HCT116 (cell line): ENCODE data around the gene GCNT4. TPM values are rescaled to one million over a fixed set of nuclear protein-coding genes. Genes with fewer than 3 reads are reported as not detected.

Experiments used
- ATAC-seq: fragments of 200-7000 bp; cut with Tn5 transposase; 2 replicates; pipeline ENCODE4 v1.9.1; 2020; ENCODE audit warnings: mild to moderate bottlenecking, moderate library complexity
- BruUV-seq: library from RNA; stranded (reverse); fragments of 400-500 nt; replicated peaks from 2 replicates; lab custom pipeline; 2021; lab: Mats Ljungman, UMichigan
- CTCF ChIA-PET: fragments of 300-600 bp; sonication (Branson Sonifier 250); formaldehyde crosslinking; loops from one replicate; lab custom pipeline; 2021; ENCODE audit warnings: antibody characterized with exemption; lab: Charles Lee
- POLR2A ChIA-PET: fragments of 300-600, 350-600 bp; sonication (Branson Sonifier 250); formaldehyde crosslinking; loops from one replicate; lab custom pipeline; 2021; ENCODE audit warnings: antibody characterized with exemption; lab: Charles Lee
- RAD21 ChIA-PET, 2 experiments: fragments of 300-600 bp; sonication (Branson Sonifier 250); formaldehyde crosslinking; loops; one replicate each; lab custom pipeline; 2023; ENCODE audit warnings: low total read pairs in 2 of 2; ENCODE audit not compliant: uncharacterized antibody in 2 of 2, unreplicated experiment in 2 of 2, low non-redundant PET in 1 of 2; lab: Charles Lee
- DNase-seq: peaks from one replicate; pipeline ENCODE4 v3.0.0-alpha.2; 2010; ENCODE audit warnings: low read depth, low spot score
- H2AFZ ChIP-seq: fragments of 200-600 bp; shearing (Covaris generic), sonication (generic); 2 replicates; pipeline ENCODE4 v1.6.1; 2017; ENCODE audit warnings: low read depth, mixed run types, mixed read lengths, antibody characterized with exemption, low read length; ENCODE audit not compliant: poor library complexity, severe bottlenecking
- H3K27ac ChIP-seq: 2 replicates; pipeline ENCODE4 v1.5.1; 2012; ENCODE audit warnings: low read depth, low read length
- H3K27me3 ChIP-seq: fragments of 200-600 bp; sonication (generic); 2 replicates; pipeline ENCODE4 v1.6.1; 2016; ENCODE audit warnings: mixed run types, low read length, mixed read lengths; ENCODE audit not compliant: insufficient read depth
- H3K36me3 ChIP-seq, 2 experiments: fragments of 200-500 bp in 1 of 2; fragments of 200-600 bp in 1 of 2; sonication (Bioruptor generic) in 1 of 2; sonication (generic) in 1 of 2; 2 replicates each; pipeline versions ENCODE4 v1.5.1 to v1.6.1; 2014 to 2016; ENCODE audit warnings: low read length in 2 of 2, inconsistent platforms in 1 of 2, mixed read lengths in 1 of 2, mixed run types in 1 of 2; ENCODE audit not compliant: insufficient read depth in 2 of 2, control insufficient read depth in 1 of 2
- H3K4me1 ChIP-seq, 2 experiments: fragments of 200-600 bp in 1 of 2; sonication (generic) in 1 of 2; 2 replicates each; pipeline versions ENCODE4 v1.5.1 to v1.6.1; 2012 to 2017; ENCODE audit warnings: low read length in 2 of 2, inconsistent platforms in 1 of 2, mild to moderate bottlenecking in 1 of 2, mixed read lengths in 1 of 2, mixed run types in 1 of 2, moderate library complexity in 1 of 2; ENCODE audit not compliant: insufficient read depth in 2 of 2, control insufficient read depth in 1 of 2
- H3K4me2 ChIP-seq: fragments of 200-600 bp; sonication (generic); 2 replicates; pipeline ENCODE4 v1.6.1; 2017; ENCODE audit warnings: mixed run types, low read length, mixed read lengths
- H3K4me3 ChIP-seq, 2 experiments: fragments of 200-600 bp in 1 of 2; sonication (generic) in 1 of 2; replicated peaks in 1 of 2; 2 replicates each; pipeline ENCODE4 v1.5.1; 2011 to 2016; ENCODE audit warnings: low read length in 2 of 2, control low read depth in 1 of 2, low read depth in 1 of 2, mild to moderate bottlenecking in 1 of 2, mixed read lengths in 1 of 2, mixed run types in 1 of 2
- H3K79me2 ChIP-seq: fragments of 200-600 bp; sonication (generic); 2 replicates; pipeline ENCODE4 v1.6.1; 2017; ENCODE audit warnings: mild to moderate bottlenecking, mixed run types, low read length, moderate library complexity, mixed read lengths; ENCODE audit not compliant: insufficient read depth
- H3K9ac ChIP-seq: fragments of 200-600 bp; sonication (generic); 2 replicates; pipeline ENCODE4 v1.6.1; 2016; ENCODE audit warnings: low read length, mixed read lengths
- H3K9me2 ChIP-seq: fragments of 200-600 bp; sonication (generic), shearing (Covaris generic); 2 replicates; pipeline ENCODE4 v1.6.1; 2017; ENCODE audit warnings: mixed run types, mild to moderate bottlenecking, moderate library complexity; ENCODE audit not compliant: insufficient read depth
- H3K9me3 ChIP-seq, 2 experiments: fragments of 200-500 bp in 1 of 2; fragments of 200-600 bp in 1 of 2; sonication (Bioruptor generic) in 1 of 2; sonication (generic) in 1 of 2; 2 replicates each; pipeline ENCODE4 v1.6.1; 2014 to 2017; ENCODE audit warnings: low read length in 2 of 2, mixed read lengths in 2 of 2, inconsistent platforms in 1 of 2, low read depth in 1 of 2, mild to moderate bottlenecking in 1 of 2, mixed run types in 1 of 2, moderate library complexity in 1 of 2; ENCODE audit not compliant: control insufficient read depth in 1 of 2, insufficient read depth in 1 of 2
- H4K20me1 ChIP-seq: fragments of 200-600 bp; sonication (generic), shearing (Covaris generic); 2 replicates; pipeline ENCODE4 v1.6.1; 2017; ENCODE audit warnings: mixed run types, mild to moderate bottlenecking, moderate library complexity; ENCODE audit not compliant: insufficient read depth
- CBX3 ChIP-seq: IDR thresholded peaks from 2 replicates; pipeline ENCODE4 v1.6.1; 2012; ENCODE audit warnings: low read depth
- CEBPB ChIP-seq: IDR thresholded peaks from 2 replicates; pipeline ENCODE4 v1.6.1; 2012; ENCODE audit warnings: low read depth
- EGR1 ChIP-seq: IDR thresholded peaks from 2 replicates; pipeline ENCODE4 v1.6.1; 2012; ENCODE audit warnings: low read depth
- EZH2phosphoT487 ChIP-seq: fragments of 200-600 bp; IDR thresholded peaks from 2 replicates; pipeline ENCODE4 v1.6.1; 2018; ENCODE audit warnings: antibody characterized with exemption, borderline replicate concordance
- MAX ChIP-seq: IDR thresholded peaks from 2 replicates; pipeline ENCODE4 v1.6.1; 2012
- POLR2A ChIP-seq: IDR thresholded peaks from 2 replicates; pipeline ENCODE4 v1.7.0; 2011; ENCODE audit warnings: borderline replicate concordance; ENCODE audit not compliant: insufficient read depth, insufficient read length; ENCODE audit errors: extremely low read depth
- REST ChIP-seq: IDR thresholded peaks from 2 replicates; pipeline ENCODE4 v1.6.1; 2012; ENCODE audit warnings: low read depth
- SIN3A ChIP-seq: IDR thresholded peaks from 2 replicates; pipeline ENCODE4 v1.6.1; 2012; ENCODE audit warnings: low read depth
- SP1 ChIP-seq: IDR thresholded peaks from 2 replicates; pipeline ENCODE4 v1.6.1; 2012; ENCODE audit warnings: low read depth
- SRF ChIP-seq: IDR thresholded peaks from 2 replicates; pipeline ENCODE4 v1.6.1; 2012; ENCODE audit warnings: low read depth
- ZFX ChIP-seq: fragments of 450-650 bp; IDR thresholded peaks from 2 replicates; pipeline ENCODE4 v1.6.1; 2017
- ZNF274 ChIP-seq: fragments of 200-500 bp; sonication (Bioruptor generic); IDR thresholded peaks from 2 replicates; pipeline ENCODE4 v1.6.1; 2014; ENCODE audit warnings: mild to moderate bottlenecking, low read depth, low read length, inconsistent platforms
- intact Hi-C: fragments of 100-400 bp; cut with micrococcal nuclease; formaldehyde crosslinking; loops from 2 replicates; pipeline ENCODE4 v1.10.0; 2022
- total RNA-seq: library from RNA; stranded (reverse); gene quantifications from one replicate; pipeline ENCODE4 v1.2.1, GENCODE V29; 2021; ENCODE audit not compliant: unreplicated experiment
- TF ChIP-seq, protein P1 (sequence below), 3 experiments: fragments of 200-600 bp in 1 of 3; sonication (generic) in 1 of 3; IDR thresholded peaks in 2 of 3; conservative IDR thresholded peaks in 1 of 3; 2 replicates each; pipeline ENCODE4 v1.5.1; 2012 to 2017; ENCODE audit warnings: low read depth in 2 of 3, low read length in 2 of 3, antibody characterized with exemption in 1 of 3, borderline replicate concordance in 1 of 3, control low read depth in 1 of 3, mild to moderate bottlenecking in 1 of 3, mixed read lengths in 1 of 3, mixed run types in 1 of 3, moderate library complexity in 1 of 3; ENCODE audit not compliant: insufficient read depth in 1 of 3

GCNT4 gene
- total RNA-seq, 1 experiment from 2014 or later, result 0.07 TPM

DNA sequence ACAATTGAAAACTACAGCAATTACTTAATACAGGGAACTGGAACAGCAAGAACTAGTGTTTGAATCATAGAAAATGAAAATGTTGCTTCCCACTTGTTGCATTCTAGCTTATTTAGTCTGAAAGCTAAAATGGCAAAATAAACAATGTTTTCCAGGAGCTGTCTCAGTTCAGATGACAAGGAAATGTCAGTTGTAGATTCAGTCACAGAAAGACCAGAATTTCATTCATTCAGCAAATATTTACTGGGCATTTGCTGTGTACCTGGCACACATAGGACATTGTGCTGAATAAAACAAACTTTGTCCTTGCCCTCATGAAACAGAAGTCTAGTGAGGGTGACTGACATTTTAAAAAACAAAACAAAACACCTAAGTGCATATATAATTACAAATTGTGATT, 41.5 kb downstream of the GCNT4 start:
- Histone ChIP-seq H4K20me1 (no peaks in the 10 kb centered on the region), H3K9me3 (peaks cover 0 to 11% of the 10 kb centered on the region in 2 experiments; a peak in 1 of 4 replicates), H3K4me1 (no peaks in the 10 kb centered on the region), H3K4me3 (no peak overlapping the region), H2AFZ (no peak overlapping the region), H3K27ac (no peak overlapping the region), H3K27me3 (no peaks in the 10 kb centered on the region), H3K79me2 (no peaks in the 10 kb centered on the region), H3K4me2 (no peak overlapping the region), H3K9ac (no peak overlapping the region), H3K36me3 (no peaks in the 10 kb centered on the region), H3K9me2 (no peaks in the 10 kb centered on the region)
- intact Hi-C loops, result no loop called here
- ChIA-PET POLR2A (no interaction called here), CTCF (no interaction called here), RAD21 (no interaction called here)
- ATAC-seq, result no peak
- no TSS peak for BruUV-seq
- DNase-seq, result no peak
- TF ChIP-seq CEBPB (no peak), MAX (no peak), CBX3 (no peak), SIN3A (no peak)

- Histone ChIP-seq H3K4me3 (no peak overlapping the region), H2AFZ (no peak overlapping the region), H3K9ac (no peak overlapping the region), H3K9me2 (no peaks in the 10 kb centered on the region), H3K4me1 (no peaks in the 10 kb centered on the region), H3K4me2 (no peak overlapping the region), H3K9me3 (peaks cover 0 to 19% of the 10 kb centered on the region in 2 experiments; a peak in 2 of 4 replicates), H3K79me2 (no peaks in the 10 kb centered on the region), H3K27ac (no peak overlapping the region), H3K36me3 (no peaks in the 10 kb centered on the region), H3K27me3 (no peaks in the 10 kb centered on the region), H4K20me1 (no peaks in the 10 kb centered on the region)
- ATAC-seq (no peak), DNase-seq (no peak)
- TF ChIP-seq SP1 (no peak), EZH2phosphoT487 (no peak), ZFX (no peak), REST (no peak), SRF (no peak), ZNF274 (no peak), SIN3A (no peak), CBX3 (no peak), POLR2A (no peak), CEBPB (no peak), EGR1 (no peak)
- TF ChIP-seq, protein P1, sequence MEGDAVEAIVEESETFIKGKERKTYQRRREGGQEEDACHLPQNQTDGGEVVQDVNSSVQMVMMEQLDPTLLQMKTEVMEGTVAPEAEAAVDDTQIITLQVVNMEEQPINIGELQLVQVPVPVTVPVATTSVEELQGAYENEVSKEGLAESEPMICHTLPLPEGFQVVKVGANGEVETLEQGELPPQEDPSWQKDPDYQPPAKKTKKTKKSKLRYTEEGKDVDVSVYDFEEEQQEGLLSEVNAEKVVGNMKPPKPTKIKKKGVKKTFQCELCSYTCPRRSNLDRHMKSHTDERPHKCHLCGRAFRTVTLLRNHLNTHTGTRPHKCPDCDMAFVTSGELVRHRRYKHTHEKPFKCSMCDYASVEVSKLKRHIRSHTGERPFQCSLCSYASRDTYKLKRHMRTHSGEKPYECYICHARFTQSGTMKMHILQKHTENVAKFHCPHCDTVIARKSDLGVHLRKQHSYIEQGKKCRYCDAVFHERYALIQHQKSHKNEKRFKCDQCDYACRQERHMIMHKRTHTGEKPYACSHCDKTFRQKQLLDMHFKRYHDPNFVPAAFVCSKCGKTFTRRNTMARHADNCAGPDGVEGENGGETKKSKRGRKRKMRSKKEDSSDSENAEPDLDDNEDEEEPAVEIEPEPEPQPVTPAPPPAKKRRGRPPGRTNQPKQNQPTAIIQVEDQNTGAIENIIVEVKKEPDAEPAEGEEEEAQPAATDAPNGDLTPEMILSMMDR (IDR thresholded peaks at IDR 0.05 in 2 of 3, conservative IDR thresholded peaks at IDR 0.05 in 1 of 3; ENCODE audit: borderline replicate concordance in 1 of 3, insufficient read depth in 1 of 3, low read depth in 2 of 3, low read length in 2 of 3), result no peak
- POLR2A ChIA-PET, result no interaction called here
- BruUV-seq, result no TSS peak
- CTCF ChIA-PET, result no interaction called here
- intact Hi-C loops, result no loop called here
- RAD21 ChIA-PET, result no interaction called here
Observed at GRCh38 chr5:75009556-75010345, 42.6 kb downstream of the GCNT4 start.
